M059J (cell line): ENCODE measurements around the gene TRIOBP. TPM values are rescaled to one million over a fixed set of nuclear protein-coding genes. Genes with fewer than 3 reads are reported as not detected.
"Not testable (repeated sequence)": the region's sequence is repeated elsewhere in the genome, so short reads cannot be mapped to it uniquely, and the experiment has no call there.

Experiments used
- DNase-seq: peaks from one replicate; pipeline ENCODE4 v3.0.0-alpha.2; 2012; ENCODE audit warnings: low read depth
- total RNA-seq: library from RNA; depleted of rRNA; stranded (reverse); fragments of >200 nt; shearing (Covaris generic); gene quantifications from 2 replicates; pipeline ENCODE4 v1.2.3, GENCODE V29; 2014

Gene TRIOBP
- total RNA-seq, 1 experiment from 2014 or later = 68.1 TPM

GRCh38 chr22:37692627-37693285 lies 4.1 kb upstream of the TRIOBP start:
- no peak for DNase-seq

- not testable (repeated sequence) for DNase-seq
Measured at GRCh38 chr22:37694131-37694530, 2.7 kb upstream of the TRIOBP start.

GRCh38 chr22:37696260-37696656 lies 590 bp upstream of the TRIOBP start:
- not testable (repeated sequence) for DNase-seq

- no peak for DNase-seq
Measured at GRCh38 chr22:37697538-37697835, 639 bp downstream of the TRIOBP start.

GRCh38 chr22:37701141-37701786 lies 4.4 kb downstream of the TRIOBP start:
- DNase-seq = no peak

GRCh38 chr22:37703906-37704305 lies 7.1 kb downstream of the TRIOBP start:
- no peak for DNase-seq

GRCh38 chr22:37704645-37705044 lies 7.8 kb downstream of the TRIOBP start:
- DNase-seq = no peak

- DNase-seq = no peak
Measured at GRCh38 chr22:37705205-37705604, 8.4 kb downstream of the TRIOBP start.

- no peak for DNase-seq
Measured at GRCh38 chr22:37708580-37709444, 12.0 kb downstream of the TRIOBP start.

GRCh38 chr22:37709445-37709765 lies 12.6 kb downstream of the TRIOBP start:
- DNase-seq = no peak

GRCh38 chr22:37710675-37711074 lies 13.8 kb downstream of the TRIOBP start:
- DNase-seq = peak; percentile 16

GRCh38 chr22:37711490-37711889 lies 14.6 kb downstream of the TRIOBP start:
- DNase-seq = no peak

- no peak for DNase-seq
Measured at GRCh38 chr22:37713761-37714160, 16.9 kb downstream of the TRIOBP start.

- DNase-seq = no peak
Measured at GRCh38 chr22:37714634-37715033, 17.8 kb downstream of the TRIOBP start.

- no peak for DNase-seq
Measured at GRCh38 chr22:37715760-37716159, 18.9 kb downstream of the TRIOBP start.

- DNase-seq = peak; percentile 31
Measured at GRCh38 chr22:37716708-37717107, 19.9 kb downstream of the TRIOBP start.

- DNase-seq = not testable (repeated sequence)
Measured at GRCh38 chr22:37717235-37717634, 20.4 kb downstream of the TRIOBP start.

GRCh38 chr22:37717746-37718305 lies 21.0 kb downstream of the TRIOBP start:
- DNase-seq = not testable (repeated sequence)

GRCh38 chr22:37725551-37726240 lies 28.8 kb downstream of the TRIOBP start:
- DNase-seq = no peak

GRCh38 chr22:37726241-37726887 lies 29.5 kb downstream of the TRIOBP start:
- DNase-seq = no peak

- DNase-seq = no peak
Measured at GRCh38 chr22:37728620-37729019, 31.8 kb downstream of the TRIOBP start.
